AML-193 (cell line): Measurements from ENCODE around the gene PASK.

ENCODE experiments used
- DNase-seq, 2 experiments: peaks; one replicate each; lab custom pipeline; 2025; lab: John Stamatoyannopoulos, UW

Gene PASK

GRCh38 chr2:241081190-241081642, 68.1 kb downstream of the PASK start:
- DNase-seq, result no peak

GRCh38 chr2:241080405-241081189, 68.7 kb downstream of the PASK start:
- no peak for DNase-seq

- DNase-seq, result no peak
Measured at GRCh38 chr2:241074901-241075540, 74.3 kb downstream of the PASK start.

GRCh38 chr2:241074065-241074818, 75.0 kb downstream of the PASK start:
- DNase-seq, result no peak

- DNase-seq, result no peak
Measured at GRCh38 chr2:241073166-241074064, 75.9 kb downstream of the PASK start.

GRCh38 chr2:241072553-241073165, 76.6 kb downstream of the PASK start:
- DNase-seq, result no peak

GRCh38 chr2:241072151-241072550, 77.1 kb downstream of the PASK start:
- DNase-seq, result no peak

GRCh38 chr2:241071677-241072111, 77.6 kb downstream of the PASK start:
- no peak for DNase-seq

GRCh38 chr2:241070811-241071676, 78.2 kb downstream of the PASK start:
- no peak for DNase-seq

- DNase-seq, result no peak
Measured at GRCh38 chr2:241070361-241070760, 78.9 kb downstream of the PASK start.

- no peak for DNase-seq
Measured at GRCh38 chr2:241069821-241070281, 79.4 kb downstream of the PASK start.

- DNase-seq, result no peak
Measured at GRCh38 chr2:241068942-241069810, 80.1 kb downstream of the PASK start.

GRCh38 chr2:241068136-241068941, 80.9 kb downstream of the PASK start:
- DNase-seq, result no peak

GRCh38 chr2:241067501-241068135, 81.7 kb downstream of the PASK start:
- no peak for DNase-seq

- DNase-seq, result no peak
Measured at GRCh38 chr2:241066893-241067341, 82.4 kb downstream of the PASK start.

GRCh38 chr2:241066171-241066892, 82.9 kb downstream of the PASK start:
- DNase-seq, result no peak

- no peak for DNase-seq
Measured at GRCh38 chr2:241065355-241065803, 83.9 kb downstream of the PASK start.
